Mucosa of descending colon (tissue), 3 donors: Measurements from ENCODE around the gene TBX20. TPM values are rescaled to one million over a fixed set of nuclear protein-coding genes. Genes with fewer than 3 reads are reported as not detected.

ENCODE experiments used
- ATAC-seq: fragments of 200-7000 bp; cut with Tn5 transposase; one replicate; pipeline ENCODE4 v1.9.1; 2020; ENCODE audit warnings: mild to moderate bottlenecking, moderate library complexity
- DNase-seq, 3 donors: peaks; one replicate each; pipeline ENCODE4 v3.0.0-alpha.2; 2020
- H3K36me3 ChIP-seq: fragments of 200-600 bp; one replicate; pipeline ENCODE4 v1.8.0; 2021; ENCODE audit warnings: low read depth, mild to moderate bottlenecking
- H3K4me1 ChIP-seq: fragments of 200-600 bp; one replicate; pipeline ENCODE4 v1.8.0; 2021; ENCODE audit warnings: low read depth, mild to moderate bottlenecking
- H3K4me3 ChIP-seq: fragments of 200-600 bp; one replicate; pipeline ENCODE4 v1.8.0; 2021; ENCODE audit warnings: mild to moderate bottlenecking
- H3K9me3 ChIP-seq: fragments of 200-600 bp; one replicate; pipeline ENCODE4 v1.8.0; 2021; ENCODE audit warnings: mild to moderate bottlenecking
- intact Hi-C, 2 donors: fragments of 100-400 bp; cut with DNase I in 1 of 2; cut with micrococcal nuclease in 1 of 2; formaldehyde crosslinking; loops; one replicate each; pipeline versions ENCODE4 v1.11.0 to v1.11.1; 2022; cut with DNase I, micrococcal nuclease
- total RNA-seq, 3 donors: library from RNA; stranded (reverse); fragmentation: NEBNext Ultra II Directional in 2 of 3; extraction: Animal tissue kit (Norgen Biotek cat#: 25700) in 2 of 3; gene quantifications; one replicate each; pipeline versions ENCODE4 v1.2.1 to v1.2.4, GENCODE V29; 2021 to 2023
- TF ChIP-seq, protein P1 (sequence below): fragments of 200-600 bp; IDR thresholded peaks from one replicate; pipeline ENCODE4 v1.8.0; 2022; ENCODE audit warnings: antibody characterized with exemption, mild to moderate bottlenecking
- donor health status: DM: no; HTN: no; CAD: no; lungs with moderate emphysema.
- donor health status: DM: no; HTN: no; CAD: no.
- donor health status: DM: no; HTN: yes; CAD: no.

The TBX20 gene
- total RNA-seq, 3 donors from 2014 or later = 0.46 TPM; not detected in 2

DNA sequence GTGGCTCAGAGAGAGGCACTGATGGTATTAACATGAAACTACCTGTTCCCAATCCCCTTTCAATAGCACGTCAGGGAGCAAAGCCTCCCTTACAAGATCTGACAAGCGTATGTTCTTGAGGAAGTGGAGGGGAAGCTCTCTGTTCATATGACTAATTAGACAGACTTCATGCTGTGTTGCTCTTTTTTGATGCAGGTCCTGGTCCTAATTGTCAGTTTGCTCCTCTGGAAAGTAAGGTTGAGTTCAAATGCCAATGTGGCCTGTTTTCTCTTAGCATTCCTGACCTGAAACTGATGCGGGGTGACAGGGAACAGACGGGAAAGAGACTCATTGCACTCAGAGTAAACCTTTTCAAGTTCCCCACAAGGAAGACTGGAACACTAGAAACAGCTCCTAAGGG lies 27.0 kb upstream of the TBX20 start:
- H3K4me3 ChIP-seq = no peak overlapping the region
- H3K4me1 ChIP-seq = no peaks in the 10 kb centered on the region
- TF ChIP-seq, protein P1, sequence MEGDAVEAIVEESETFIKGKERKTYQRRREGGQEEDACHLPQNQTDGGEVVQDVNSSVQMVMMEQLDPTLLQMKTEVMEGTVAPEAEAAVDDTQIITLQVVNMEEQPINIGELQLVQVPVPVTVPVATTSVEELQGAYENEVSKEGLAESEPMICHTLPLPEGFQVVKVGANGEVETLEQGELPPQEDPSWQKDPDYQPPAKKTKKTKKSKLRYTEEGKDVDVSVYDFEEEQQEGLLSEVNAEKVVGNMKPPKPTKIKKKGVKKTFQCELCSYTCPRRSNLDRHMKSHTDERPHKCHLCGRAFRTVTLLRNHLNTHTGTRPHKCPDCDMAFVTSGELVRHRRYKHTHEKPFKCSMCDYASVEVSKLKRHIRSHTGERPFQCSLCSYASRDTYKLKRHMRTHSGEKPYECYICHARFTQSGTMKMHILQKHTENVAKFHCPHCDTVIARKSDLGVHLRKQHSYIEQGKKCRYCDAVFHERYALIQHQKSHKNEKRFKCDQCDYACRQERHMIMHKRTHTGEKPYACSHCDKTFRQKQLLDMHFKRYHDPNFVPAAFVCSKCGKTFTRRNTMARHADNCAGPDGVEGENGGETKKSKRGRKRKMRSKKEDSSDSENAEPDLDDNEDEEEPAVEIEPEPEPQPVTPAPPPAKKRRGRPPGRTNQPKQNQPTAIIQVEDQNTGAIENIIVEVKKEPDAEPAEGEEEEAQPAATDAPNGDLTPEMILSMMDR = no peak
- ATAC-seq (no peak), DNase-seq (no peak)
- no peaks in the 10 kb centered on the region for H3K9me3 ChIP-seq
- no peaks in the 10 kb centered on the region for H3K36me3 ChIP-seq
- intact Hi-C loops = no loop called here

DNA sequence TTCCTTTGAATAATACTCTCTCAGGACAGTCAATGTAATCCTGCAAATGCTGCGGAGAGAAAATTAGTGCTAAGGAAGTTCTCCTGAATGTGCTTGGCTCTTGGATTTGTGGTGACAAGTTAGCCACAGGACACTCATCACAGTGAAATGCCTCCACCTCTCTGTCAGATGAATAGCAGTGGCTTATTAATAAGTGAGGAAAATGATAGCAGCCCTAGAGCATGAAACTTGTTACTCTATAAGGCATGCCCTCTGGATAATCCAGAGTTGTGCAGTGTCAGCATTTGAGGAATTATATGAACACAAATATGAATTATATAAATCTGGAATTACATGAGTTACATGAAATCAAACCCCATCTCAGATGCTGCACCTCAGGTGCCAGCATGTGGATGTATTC lies 23.5 kb upstream of the TBX20 start:
- no peaks in the 10 kb centered on the region for H3K4me1 ChIP-seq
- no peaks in the 10 kb centered on the region for H3K36me3 ChIP-seq
- intact Hi-C loops = no loop called here
- no peak for ATAC-seq
- no peak for DNase-seq
- TF ChIP-seq, protein P1 = no peak
- no peaks in the 10 kb centered on the region for H3K9me3 ChIP-seq
- H3K4me3 ChIP-seq = no peak overlapping the region

DNA sequence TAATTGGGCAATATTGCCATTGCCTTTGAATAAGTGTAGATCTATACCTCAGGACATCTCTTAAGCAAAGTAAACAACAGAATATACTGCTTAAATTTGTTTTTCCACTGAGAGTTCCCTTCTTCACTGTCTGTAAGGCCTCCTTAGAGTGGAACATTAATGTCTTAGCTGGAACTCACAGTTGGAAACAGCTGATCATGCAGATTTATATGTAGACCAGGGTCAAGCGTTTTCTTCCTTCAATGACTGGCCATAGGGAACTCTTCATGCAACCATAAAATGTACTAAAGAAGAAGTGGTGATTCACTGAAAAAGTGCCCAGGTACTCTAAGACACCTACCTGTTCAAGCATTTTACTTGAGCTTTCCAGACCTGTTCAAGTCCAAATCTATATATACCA lies 18.3 kb upstream of the TBX20 start:
- no peak for DNase-seq
- no peaks in the 10 kb centered on the region for H3K36me3 ChIP-seq
- no peaks in the 10 kb centered on the region for H3K4me1 ChIP-seq
- intact Hi-C loops = no loop called here
- ATAC-seq = no peak
- TF ChIP-seq, protein P1 = no peak
- H3K9me3 ChIP-seq = no peaks in the 10 kb centered on the region
- H3K4me3 ChIP-seq = no peak overlapping the region

DNA sequence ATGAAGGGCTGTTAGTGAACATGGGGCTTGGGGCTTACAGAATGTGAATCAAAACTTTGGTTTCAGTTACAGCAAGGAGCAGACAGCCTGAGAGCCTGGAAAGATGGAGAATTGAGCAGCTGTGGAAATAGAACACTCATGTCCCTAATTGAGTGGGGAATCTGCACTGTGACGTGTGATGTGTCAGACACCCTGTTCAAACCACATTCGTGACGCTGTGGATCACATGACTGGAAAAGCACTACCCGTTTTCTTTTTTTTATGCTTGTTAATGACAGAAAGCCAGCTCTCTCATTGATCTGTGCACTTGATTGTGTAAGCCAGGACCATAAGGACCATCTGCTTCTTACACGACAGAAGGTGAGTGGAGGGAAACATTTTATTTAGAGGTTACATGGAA lies 15.1 kb upstream of the TBX20 start:
- TF ChIP-seq, protein P1 = no peak
- intact Hi-C loops = no loop called here
- H3K36me3 ChIP-seq = no peaks in the 10 kb centered on the region
- no peak for ATAC-seq
- H3K9me3 ChIP-seq = no peaks in the 10 kb centered on the region
- no peaks in the 10 kb centered on the region for H3K4me1 ChIP-seq
- DNase-seq = no peak
- no peak overlapping the region for H3K4me3 ChIP-seq

DNA sequence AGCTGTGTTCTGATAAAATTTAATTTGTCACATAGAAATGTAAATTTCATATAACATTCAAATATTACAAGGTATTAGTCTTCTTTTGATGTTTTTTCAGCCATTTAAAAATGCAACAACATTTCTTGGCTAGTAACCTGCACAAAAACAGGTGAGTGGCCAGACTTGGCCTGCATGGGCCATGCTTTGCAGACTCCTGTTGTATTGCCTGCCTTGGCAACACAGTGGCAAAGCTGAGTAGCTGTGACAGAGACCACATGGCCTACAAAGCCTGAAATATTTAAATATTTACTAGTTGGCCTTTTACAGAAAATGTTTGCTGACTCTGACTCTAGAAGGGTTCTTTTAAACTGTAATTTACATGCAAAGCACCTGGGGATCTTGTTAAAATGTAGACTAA lies 13.5 kb upstream of the TBX20 start:
- TF ChIP-seq, protein P1 = no peak
- ATAC-seq (no peak), DNase-seq (no peak)
- Histone ChIP-seq H3K9me3 (no peaks in the 10 kb centered on the region), H3K36me3 (no peaks in the 10 kb centered on the region), H3K4me3 (no peak overlapping the region), H3K4me1 (no peaks in the 10 kb centered on the region)
- intact Hi-C loops = no loop called here

DNA sequence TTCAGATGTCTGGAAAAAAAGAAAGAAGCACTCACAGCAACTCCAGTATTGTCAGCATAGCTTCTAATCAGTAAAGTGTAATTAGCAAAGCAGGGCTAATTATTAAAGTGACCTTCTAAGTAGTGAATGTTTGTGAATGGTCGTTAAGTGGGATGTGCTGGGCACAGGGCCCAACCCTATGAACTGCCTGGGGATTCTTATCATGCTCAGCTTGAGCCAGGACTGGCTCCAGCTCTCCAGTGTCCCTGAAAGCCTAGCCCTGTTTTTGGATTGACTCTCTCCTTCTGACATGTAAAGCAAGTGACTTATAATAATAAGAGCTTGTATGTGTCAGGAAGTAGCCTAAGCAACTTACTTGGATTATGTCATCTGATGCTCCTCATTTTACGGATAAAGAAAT lies 9.5 kb upstream of the TBX20 start:
- ATAC-seq = no peak
- intact Hi-C loops = no loop called here
- Histone ChIP-seq H3K4me1 (no peaks in the 10 kb centered on the region), H3K9me3 (no peaks in the 10 kb centered on the region), H3K36me3 (no peaks in the 10 kb centered on the region), H3K4me3 (no peak overlapping the region)
- TF ChIP-seq, protein P1 = no peak
- DNase-seq = no peak
